Esophagus muscularis mucosa (tissue), 4 donors: Measurements from ENCODE around the gene ETV6. TPM values are rescaled to one million over a fixed set of nuclear protein-coding genes. Genes with fewer than 3 reads are reported as not detected.

ENCODE experiments used
- DNase-seq: peaks from one replicate; pipeline ENCODE4 v3.0.0-alpha.2; 2017; ENCODE audit errors: extremely low spot score
- H3K27ac ChIP-seq, 4 donors: fragments of 200-600 bp; sonication (generic); replicated peaks in 1 of 4; 1 replicate in 3 of 4; 2 replicates in 1 of 4; pipeline ENCODE4 v1.5.1; 2016 to 2019; ENCODE audit warnings: mild to moderate bottlenecking in 1 of 4
- H3K27me3 ChIP-seq, 4 donors: fragments of 200-600 bp; sonication (generic); one replicate each; pipeline versions ENCODE4 v1.5.1 to v1.6.0; 2016 to 2019
- H3K36me3 ChIP-seq, 4 donors: fragments of 200-600 bp; sonication (generic); one replicate each; pipeline ENCODE4 v1.5.1; 2016 to 2019
- H3K4me1 ChIP-seq, 4 donors: fragments of 200-600 bp; sonication (generic); one replicate each; pipeline ENCODE4 v1.5.1; 2016 to 2019
- H3K4me3 ChIP-seq, 4 donors: fragments of 200-600 bp; sonication (generic); 1 replicate in 2 of 4; 2 replicates in 2 of 4; pipeline ENCODE4 v1.5.1; 2016 to 2019; ENCODE audit warnings: mild to moderate bottlenecking in 4 of 4, moderate library complexity in 1 of 4
- H3K9me3 ChIP-seq, 4 donors: fragments of 200-600 bp; sonication (generic); 1 replicate in 3 of 4; 2 replicates in 1 of 4; pipeline ENCODE4 v1.5.1; 2016 to 2019
- EP300 ChIP-seq: sonication (generic); formaldehyde crosslinking; IDR thresholded peaks from one replicate; pipeline ENCODE4 v1.6.1; 2017; ENCODE audit warnings: antibody characterized with exemption
- POLR2A ChIP-seq: fragments of 450-650 bp; IDR thresholded peaks from one replicate; pipeline ENCODE4 v1.6.1; 2017; ENCODE audit warnings: antibody characterized with exemption, moderate library complexity, mild to moderate bottlenecking, low read depth
- POLR2AphosphoS5 ChIP-seq, 2 donors: sonication (generic); formaldehyde crosslinking; IDR thresholded peaks; one replicate each; pipeline ENCODE4 v1.6.1; 2017; ENCODE audit warnings: antibody characterized with exemption in 2 of 2
- WGBS: methylation state at CpG from one replicate; pipeline ENCODE4 v1.1.5; 2018; 5-methylcytosine and 5-hydroxymethylcytosine counted together
- intact Hi-C: fragments of 100-400 bp; cut with DNase I; formaldehyde crosslinking; loops from one replicate; pipeline ENCODE4 v1.15.1; 2023
- total RNA-seq, 4 donors: library from RNA; depleted of rRNA; stranded (reverse); fragments of >200 nt; gene quantifications; one replicate each; pipeline versions ENCODE4 v1.1.0 to v1.2.1, GENCODE V29; 2016
- TF ChIP-seq, protein P1 (sequence below), 3 experiments: fragments of 200-600 bp in 2 of 3; fragments of 450-650 bp in 1 of 3; sonication (generic) in 2 of 3; IDR thresholded peaks; one replicate each; pipeline ENCODE4 v1.5.1; 2017 to 2019; ENCODE audit warnings: antibody characterized with exemption in 3 of 3, mild to moderate bottlenecking in 2 of 3, moderate library complexity in 1 of 3

ETV6 gene
- total RNA-seq, 4 donors from 2014 or later = 22.4 to 29.6 (median 25.3) TPM

DNA sequence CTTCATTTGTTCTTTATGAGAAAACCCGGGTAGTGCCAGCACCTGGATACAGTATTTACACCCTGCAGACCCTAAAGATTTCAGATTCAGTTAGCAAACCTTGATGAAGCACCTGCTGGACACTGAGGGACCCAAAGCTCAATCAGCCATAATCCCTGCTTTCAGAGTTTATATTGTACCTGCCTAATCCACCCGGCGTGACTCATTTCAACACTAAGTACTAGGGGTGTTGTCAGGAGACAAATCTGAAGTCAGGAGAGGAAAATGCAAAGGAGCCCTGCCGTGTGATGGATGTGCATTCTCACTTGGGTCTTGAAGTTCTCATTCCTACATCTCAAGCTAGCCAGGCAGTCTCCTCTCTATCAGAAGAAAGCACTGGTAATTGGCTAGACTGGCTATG, 244.5 kb downstream of the ETV6 start:
- H3K4me1 ChIP-seq = peaks cover 7 to 18% (median 10%) of the 10 kb centered on the region in 4 donors
- intact Hi-C loops = loop anchor here (5.0 kb wide), 2 partner anchors 247 to 312 kb away; partner anchors contain the start of gene ETV6
- H3K27ac ChIP-seq = no peak overlapping the region
- 90% methylated on average over 4 of the region's 4 CpGs for WGBS
- H3K9me3 ChIP-seq = no peaks in the 10 kb centered on the region
- H3K27me3 ChIP-seq = no peaks in the 10 kb centered on the region
- H3K4me3 ChIP-seq = no peak overlapping the region
- DNase-seq = no peak
- H3K36me3 ChIP-seq = peaks cover 7 to 23% (median 17%) of the 10 kb centered on the region in 4 donors
- TF ChIP-seq, protein P1, sequence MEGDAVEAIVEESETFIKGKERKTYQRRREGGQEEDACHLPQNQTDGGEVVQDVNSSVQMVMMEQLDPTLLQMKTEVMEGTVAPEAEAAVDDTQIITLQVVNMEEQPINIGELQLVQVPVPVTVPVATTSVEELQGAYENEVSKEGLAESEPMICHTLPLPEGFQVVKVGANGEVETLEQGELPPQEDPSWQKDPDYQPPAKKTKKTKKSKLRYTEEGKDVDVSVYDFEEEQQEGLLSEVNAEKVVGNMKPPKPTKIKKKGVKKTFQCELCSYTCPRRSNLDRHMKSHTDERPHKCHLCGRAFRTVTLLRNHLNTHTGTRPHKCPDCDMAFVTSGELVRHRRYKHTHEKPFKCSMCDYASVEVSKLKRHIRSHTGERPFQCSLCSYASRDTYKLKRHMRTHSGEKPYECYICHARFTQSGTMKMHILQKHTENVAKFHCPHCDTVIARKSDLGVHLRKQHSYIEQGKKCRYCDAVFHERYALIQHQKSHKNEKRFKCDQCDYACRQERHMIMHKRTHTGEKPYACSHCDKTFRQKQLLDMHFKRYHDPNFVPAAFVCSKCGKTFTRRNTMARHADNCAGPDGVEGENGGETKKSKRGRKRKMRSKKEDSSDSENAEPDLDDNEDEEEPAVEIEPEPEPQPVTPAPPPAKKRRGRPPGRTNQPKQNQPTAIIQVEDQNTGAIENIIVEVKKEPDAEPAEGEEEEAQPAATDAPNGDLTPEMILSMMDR (IDR thresholded peaks at IDR 0.05) = no peak
- TF ChIP-seq EP300 (no peak), POLR2AphosphoS5 (IDR thresholded peaks at IDR 0.05) (no peak)

DNA sequence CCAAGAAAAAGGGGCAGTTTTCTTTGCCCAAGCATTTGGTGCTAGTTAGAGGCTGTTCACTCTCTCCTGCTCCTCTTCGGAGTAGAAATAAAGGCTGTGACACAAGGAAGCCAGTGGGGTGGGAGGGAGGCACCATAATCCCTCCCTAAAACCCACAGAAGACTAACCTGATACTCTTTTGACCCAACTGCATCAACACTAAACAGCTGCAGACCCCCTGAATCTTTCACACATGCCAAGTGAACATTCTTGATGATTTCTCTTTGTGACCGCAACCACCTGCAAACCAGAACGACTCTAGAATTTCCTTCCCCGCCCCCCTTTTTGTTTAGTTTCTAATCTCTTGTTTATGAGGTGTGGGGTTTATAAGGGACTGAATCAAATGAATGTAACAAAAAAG, 245.4 kb downstream of the ETV6 start:
- Histone ChIP-seq H3K36me3 (peaks cover 7 to 22% (median 16%) of the 10 kb centered on the region in 4 donors), H3K4me3 (no peak overlapping the region), H3K27me3 (no peaks in the 10 kb centered on the region), H3K4me1 (peaks cover 7 to 18% (median 10%) of the 10 kb centered on the region in 4 donors), H3K9me3 (no peaks in the 10 kb centered on the region), H3K27ac (no peak overlapping the region)
- intact Hi-C loops = loop anchor here (5.0 kb wide), 2 partner anchors 248 to 313 kb away; partner anchors contain the start of gene ETV6
- TF ChIP-seq POLR2AphosphoS5 (IDR thresholded peaks at IDR 0.05) (no peak), POLR2A (no peak), EP300 (no peak)
- TF ChIP-seq, protein P1 (IDR thresholded peaks at IDR 0.05) = no peak
- WGBS = 85% methylated on average over 4 of the region's 4 CpGs
- DNase-seq = no peak

DNA sequence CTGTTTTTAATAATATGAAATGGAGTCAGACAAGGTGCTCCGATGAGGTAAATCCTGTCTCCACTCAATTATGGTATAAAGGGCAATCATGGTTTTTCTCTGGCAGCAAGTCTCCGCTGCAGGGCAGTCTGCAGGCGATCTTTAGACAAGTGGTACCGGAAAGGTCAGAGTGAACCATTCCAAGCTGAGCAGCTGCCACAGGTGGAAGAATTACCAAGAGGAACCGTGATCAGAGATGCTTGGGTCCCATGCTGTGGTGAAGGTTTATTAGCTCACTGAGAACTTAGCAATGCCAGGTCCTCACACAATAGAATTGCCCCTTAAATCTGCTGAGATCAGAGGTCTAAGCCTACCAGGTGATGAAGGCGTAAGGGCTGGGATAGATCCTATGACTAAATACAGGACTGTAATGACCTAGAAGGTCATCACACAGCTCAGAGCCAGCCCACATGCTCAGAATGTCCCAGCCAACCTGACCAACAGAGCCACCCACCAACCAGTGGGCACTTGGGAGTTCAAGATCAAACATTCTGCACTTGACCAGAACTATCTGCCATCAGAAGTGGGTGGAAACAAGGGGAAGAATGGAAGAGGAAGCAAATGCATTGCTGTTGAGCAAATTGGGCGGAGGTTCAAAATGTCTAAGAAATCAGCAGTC, 246.1 kb downstream of the ETV6 start:
- Histone ChIP-seq H3K4me1 (peaks cover 7 to 18% (median 10%) of the 10 kb centered on the region in 4 donors), H3K27me3 (no peaks in the 10 kb centered on the region), H3K4me3 (no peak overlapping the region), H3K27ac (no peak overlapping the region), H3K36me3 (peaks cover 7 to 22% (median 15%) of the 10 kb centered on the region in 4 donors), H3K9me3 (no peaks in the 10 kb centered on the region)
- intact Hi-C loops = no loop called here
- 92% methylated on average over 7 of the region's 7 CpGs for WGBS
- TF ChIP-seq POLR2A = no peak
- TF ChIP-seq POLR2AphosphoS5 (IDR thresholded peaks at IDR 0.05) = peak in 1 of 2 donors; percentile 5
- TF ChIP-seq, protein P1 (IDR thresholded peaks at IDR 0.05) = no peak
- DNase-seq = no peak

DNA sequence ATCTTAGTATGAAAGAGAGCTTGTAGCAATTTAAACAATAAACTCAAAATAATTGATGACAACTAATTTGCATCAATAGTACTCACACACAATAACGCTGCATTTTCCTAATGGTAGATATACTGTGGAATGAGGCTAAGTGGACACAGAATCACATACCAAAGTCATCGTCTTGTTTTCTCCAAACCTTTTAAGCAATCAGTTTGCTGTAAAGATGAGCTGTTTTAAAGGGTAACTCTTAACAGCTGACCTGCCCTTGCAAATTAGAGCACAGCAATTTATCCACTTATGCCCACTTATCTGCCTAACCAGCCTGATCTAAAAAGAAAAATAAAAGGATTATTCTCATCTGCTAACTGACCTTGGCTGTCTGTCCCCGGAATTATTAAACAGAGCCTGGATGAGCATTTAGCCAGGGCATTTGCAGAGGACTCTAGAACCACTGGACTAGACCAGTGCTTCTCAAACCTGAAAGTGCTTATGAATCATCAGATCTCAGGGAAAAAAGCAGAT, 247.0 kb downstream of the ETV6 start:
- no peak for DNase-seq
- H3K27me3 ChIP-seq = no peaks in the 10 kb centered on the region
- H3K9me3 ChIP-seq = no peaks in the 10 kb centered on the region
- intact Hi-C loops = no loop called here
- peaks cover 1 to 14% (median 8%) of the 10 kb centered on the region in 4 donors for H3K36me3 ChIP-seq
- WGBS = 75% methylated on average over 3 of the region's 3 CpGs
- no peak overlapping the region for H3K27ac ChIP-seq
- no peak overlapping the region for H3K4me3 ChIP-seq
- no peak for TF ChIP-seq POLR2A
- TF ChIP-seq POLR2AphosphoS5 (IDR thresholded peaks at IDR 0.05) = no peak
- TF ChIP-seq EP300 = no peak
- TF ChIP-seq, protein P1 (IDR thresholded peaks at IDR 0.05) = no peak
- H3K4me1 ChIP-seq = peaks cover 5 to 16% (median 8%) of the 10 kb centered on the region in 4 donors
